Vagina (tissue), 2 donors: ENCODE results near the gene SMIM13. TPM values are rescaled to one million over a fixed set of nuclear protein-coding genes. Genes with fewer than 3 reads are reported as not detected.
"Not testable (repeated sequence)": the region's sequence is repeated elsewhere in the genome, so short reads cannot be mapped to it uniquely, and the experiment has no call there.

ENCODE experiments used
- DNase-seq, 2 donors: peaks; one replicate each; pipeline ENCODE4 v3.0.0-alpha.2; 2017; ENCODE audit errors: extremely low spot score in 2 of 2
- H3K27ac ChIP-seq: fragments of 200-600 bp; sonication (generic); one replicate; pipeline ENCODE4 v1.5.1; 2019
- H3K27me3 ChIP-seq: fragments of 200-600 bp; sonication (generic); one replicate; pipeline ENCODE4 v1.5.1; 2019
- H3K36me3 ChIP-seq, 2 donors: fragments of 200-600 bp; sonication (generic); one replicate each; pipeline ENCODE4 v1.5.1; 2017 to 2019
- H3K4me1 ChIP-seq: fragments of 200-600 bp; sonication (generic); one replicate; pipeline ENCODE4 v1.5.1; 2019
- H3K4me3 ChIP-seq, 2 donors: fragments of 200-600 bp; sonication (generic); 1 replicate in 1 of 2; 2 replicates in 1 of 2; pipeline ENCODE4 v1.5.1; 2016 to 2019
- H3K9me3 ChIP-seq: fragments of 200-600 bp; sonication (generic); one replicate; pipeline ENCODE4 v1.5.1; 2019
- POLR2A ChIP-seq, 2 donors: fragments of 450-650 bp; IDR thresholded peaks; one replicate each; pipeline ENCODE4 v1.6.1; 2017; ENCODE audit warnings: antibody characterized with exemption in 2 of 2, mild to moderate bottlenecking in 2 of 2, moderate library complexity in 2 of 2
- POLR2AphosphoS5 ChIP-seq, 2 donors: sonication (generic); formaldehyde crosslinking; IDR thresholded peaks; one replicate each; pipeline ENCODE4 v1.9.0; 2017; ENCODE audit warnings: antibody characterized with exemption in 2 of 2, mild to moderate bottlenecking in 2 of 2, low read depth in 1 of 2; ENCODE audit not compliant: insufficient read depth in 1 of 2
- intact Hi-C: fragments of 100-400 bp; cut with DNase I; formaldehyde crosslinking; loops from one replicate; pipeline ENCODE4 v1.15.1; 2023
- total RNA-seq: library from RNA; depleted of rRNA; stranded (reverse); fragments of >200 nt; gene quantifications from one replicate; pipeline ENCODE4 v1.2.3, GENCODE V29; 2016
- TF ChIP-seq, protein P1 (sequence below), 3 experiments: fragments of 450-650 bp in 2 of 3; fragments of 200-600 bp in 1 of 3; sonication (generic) in 1 of 3; IDR thresholded peaks; one replicate each; pipeline ENCODE4 v1.5.1; 2017 to 2019; ENCODE audit warnings: antibody characterized with exemption in 3 of 3, mild to moderate bottlenecking in 2 of 3, moderate library complexity in 2 of 3

SMIM13 gene
- total RNA-seq, 1 donor from 2014 or later, result 8.1 TPM

DNA sequence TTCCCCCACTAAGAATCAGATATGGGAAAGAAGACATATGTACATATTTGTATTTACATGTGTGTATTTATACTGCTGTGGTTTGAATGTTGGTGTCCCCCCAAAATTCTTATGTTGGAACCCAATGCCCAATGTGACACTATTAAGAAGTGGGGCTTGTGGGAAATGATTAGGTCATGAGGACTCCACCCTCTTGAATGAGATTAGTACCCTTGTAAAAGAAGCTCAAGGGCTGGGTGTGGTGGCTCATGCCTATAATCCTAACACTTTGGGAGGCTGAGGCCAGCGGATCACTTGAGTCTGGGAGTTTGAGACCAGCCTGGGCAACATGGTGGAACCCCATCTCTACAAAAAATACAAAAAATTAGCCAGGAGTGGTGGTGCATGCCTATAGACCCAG lies 3.9 kb upstream of the SMIM13 start:
- no peaks in the 10 kb centered on the region for H3K27me3 ChIP-seq
- intact Hi-C loops, result no loop called here
- no peaks in the 10 kb centered on the region for H3K36me3 ChIP-seq
- no peaks in the 10 kb centered on the region for H3K9me3 ChIP-seq
- H3K27ac ChIP-seq, result no peak overlapping the region
- H3K4me3 ChIP-seq, result no peak overlapping the region
- DNase-seq, result peak in 1 of 2 donors; percentile 25
- peaks cover 7% of the 10 kb centered on the region for H3K4me1 ChIP-seq
- TF ChIP-seq, protein P1, sequence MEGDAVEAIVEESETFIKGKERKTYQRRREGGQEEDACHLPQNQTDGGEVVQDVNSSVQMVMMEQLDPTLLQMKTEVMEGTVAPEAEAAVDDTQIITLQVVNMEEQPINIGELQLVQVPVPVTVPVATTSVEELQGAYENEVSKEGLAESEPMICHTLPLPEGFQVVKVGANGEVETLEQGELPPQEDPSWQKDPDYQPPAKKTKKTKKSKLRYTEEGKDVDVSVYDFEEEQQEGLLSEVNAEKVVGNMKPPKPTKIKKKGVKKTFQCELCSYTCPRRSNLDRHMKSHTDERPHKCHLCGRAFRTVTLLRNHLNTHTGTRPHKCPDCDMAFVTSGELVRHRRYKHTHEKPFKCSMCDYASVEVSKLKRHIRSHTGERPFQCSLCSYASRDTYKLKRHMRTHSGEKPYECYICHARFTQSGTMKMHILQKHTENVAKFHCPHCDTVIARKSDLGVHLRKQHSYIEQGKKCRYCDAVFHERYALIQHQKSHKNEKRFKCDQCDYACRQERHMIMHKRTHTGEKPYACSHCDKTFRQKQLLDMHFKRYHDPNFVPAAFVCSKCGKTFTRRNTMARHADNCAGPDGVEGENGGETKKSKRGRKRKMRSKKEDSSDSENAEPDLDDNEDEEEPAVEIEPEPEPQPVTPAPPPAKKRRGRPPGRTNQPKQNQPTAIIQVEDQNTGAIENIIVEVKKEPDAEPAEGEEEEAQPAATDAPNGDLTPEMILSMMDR (IDR thresholded peaks at IDR 0.05), result no peak
- TF ChIP-seq POLR2A (IDR thresholded peaks at IDR 0.05) (no peak), POLR2AphosphoS5 (IDR thresholded peaks at IDR 0.05; ENCODE audit: insufficient read depth in 1 of 2, low read depth in 1 of 2) (no peak)

DNA sequence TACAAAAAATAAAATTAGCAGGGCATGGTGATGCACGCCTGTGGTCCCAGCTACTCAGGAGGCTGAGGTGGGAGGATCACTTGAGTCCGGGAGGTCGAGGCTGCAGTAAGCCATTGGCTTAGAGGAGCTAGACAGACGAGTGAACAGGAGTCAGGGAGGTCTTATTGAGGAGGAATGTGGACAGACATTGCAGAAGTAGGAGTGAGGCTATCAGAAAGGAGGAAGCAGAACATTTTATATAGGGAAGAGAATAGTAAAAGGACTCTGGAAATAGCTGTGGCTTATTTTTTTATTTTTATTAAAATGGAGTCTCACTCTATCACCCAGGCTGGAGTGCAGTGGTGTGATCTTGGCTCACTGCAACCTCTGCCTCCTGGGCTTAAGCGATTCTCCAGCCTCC lies 2.5 kb upstream of the SMIM13 start:
- H3K27me3 ChIP-seq, H3K27ac ChIP-seq, intact Hi-C loops, DNase-seq, H3K36me3 ChIP-seq, H3K4me3 ChIP-seq, H3K9me3 ChIP-seq: not testable (repeated sequence)
- H3K4me1 ChIP-seq, result peaks cover 21% of the 10 kb centered on the region

DNA sequence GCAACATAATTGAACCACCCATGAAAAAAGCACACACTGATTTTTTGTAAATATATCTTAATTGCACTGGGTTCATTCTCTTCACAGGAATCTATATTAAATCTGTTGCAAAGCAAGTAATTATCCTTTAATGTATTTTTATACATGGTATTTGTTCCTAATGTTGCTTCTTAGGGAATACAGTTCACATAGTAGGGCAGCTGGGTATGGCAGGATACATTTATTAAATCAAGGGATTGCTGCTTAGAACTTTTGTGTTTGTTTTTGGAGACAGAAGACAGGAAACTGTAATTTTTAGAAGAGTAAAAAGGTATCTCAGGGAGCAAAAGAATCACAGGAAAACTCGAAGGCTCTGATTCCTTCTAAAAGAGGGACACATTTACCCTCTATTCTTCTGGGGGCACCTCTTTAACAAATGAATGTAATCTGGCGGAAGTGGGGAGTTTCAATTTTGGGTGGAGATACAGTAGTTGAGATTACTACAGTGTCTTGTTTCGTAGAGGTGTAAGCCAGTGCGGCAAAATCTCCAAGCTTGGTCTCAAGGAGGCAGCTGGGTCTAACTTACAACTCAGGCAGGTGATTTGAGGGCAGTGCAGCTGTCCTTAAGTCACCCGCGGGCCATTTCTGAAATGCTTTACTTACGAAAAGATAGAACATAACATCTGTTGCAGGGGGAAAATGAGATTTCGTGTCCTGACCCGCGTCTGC lies 812 bp upstream of the SMIM13 start:
- Histone ChIP-seq H3K9me3 (no peaks in the 10 kb centered on the region), H3K27me3 (no peaks in the 10 kb centered on the region), H3K36me3 (no peaks in the 10 kb centered on the region), H3K27ac (peak overlapping the region; percentile 99), H3K4me3 (peak overlapping the region; percentile 88 to 94), H3K4me1 (peaks cover 28% of the 10 kb centered on the region)
- TF ChIP-seq POLR2A (IDR thresholded peaks at IDR 0.05), result no peak
- TF ChIP-seq, protein P1 (IDR thresholded peaks at IDR 0.05), result no peak
- TF ChIP-seq POLR2AphosphoS5 (IDR thresholded peaks at IDR 0.05; ENCODE audit: insufficient read depth in 1 of 2, low read depth in 1 of 2), result no peak
- DNase-seq, result no peak
- intact Hi-C loops, result no loop called here

DNA sequence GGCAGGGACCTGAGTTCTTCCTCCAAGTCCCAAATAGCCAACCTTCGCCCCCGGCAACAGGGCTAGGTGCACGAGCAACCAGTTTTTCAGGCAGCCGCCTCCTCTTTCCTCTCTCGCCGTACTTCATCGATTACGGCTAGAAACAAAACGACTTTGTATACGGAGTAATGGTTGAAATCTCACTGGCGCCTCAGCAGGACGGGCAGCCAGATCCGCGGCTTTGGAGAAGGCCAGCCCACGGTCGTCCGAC lies 333 bp upstream of the SMIM13 start:
- Histone ChIP-seq H3K4me3 (peak overlapping the region; percentile 88 to 94), H3K9me3 (no peaks in the 10 kb centered on the region), H3K4me1 (peaks cover 28% of the 10 kb centered on the region), H3K27ac (peak overlapping the region; percentile 99), H3K36me3 (no peaks in the 10 kb centered on the region), H3K27me3 (no peaks in the 10 kb centered on the region)
- intact Hi-C loops, result no loop called here
- DNase-seq, result no peak
- TF ChIP-seq POLR2AphosphoS5 (IDR thresholded peaks at IDR 0.05; ENCODE audit: insufficient read depth in 1 of 2, low read depth in 1 of 2) (no peak), POLR2A (IDR thresholded peaks at IDR 0.05) (no peak)
- TF ChIP-seq, protein P1 (IDR thresholded peaks at IDR 0.05), result no peak

DNA sequence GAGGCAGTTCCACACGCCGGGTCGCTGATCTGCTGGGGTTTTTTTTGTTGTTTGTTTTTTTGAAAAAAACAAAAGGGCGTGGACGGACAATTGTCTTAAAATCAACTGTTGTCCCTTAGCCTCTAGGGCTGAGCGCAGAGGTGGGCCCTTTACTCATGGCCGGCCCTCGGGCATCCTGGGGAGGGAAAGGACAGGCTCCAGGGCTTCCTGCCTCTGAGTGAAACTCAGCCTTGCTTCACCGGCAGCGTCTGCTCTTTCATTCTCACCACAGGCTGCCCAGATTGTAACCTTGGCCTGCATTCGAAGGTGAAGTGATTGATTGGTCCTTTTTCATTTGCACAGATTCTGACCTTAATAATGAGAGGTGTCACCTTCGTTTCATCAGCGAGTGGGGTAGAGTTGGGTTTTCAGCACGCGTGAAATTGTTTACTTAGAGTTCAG lies 797 bp downstream of the SMIM13 start:
- Histone ChIP-seq H3K9me3 (no peaks in the 10 kb centered on the region), H3K4me1 (peaks cover 28% of the 10 kb centered on the region), H3K27ac (peak overlapping the region; percentile 99), H3K36me3 (no peaks in the 10 kb centered on the region), H3K4me3 (peak overlapping the region; percentile 88 to 94), H3K27me3 (no peaks in the 10 kb centered on the region)
- intact Hi-C loops, result no loop called here
- DNase-seq, result no peak
- TF ChIP-seq POLR2AphosphoS5 (IDR thresholded peaks at IDR 0.05; ENCODE audit: insufficient read depth in 1 of 2, low read depth in 1 of 2) (no peak), POLR2A (IDR thresholded peaks at IDR 0.05) (no peak)
- TF ChIP-seq, protein P1 (IDR thresholded peaks at IDR 0.05), result no peak
